ENCODE results near the gene DPM3.

DNA sequence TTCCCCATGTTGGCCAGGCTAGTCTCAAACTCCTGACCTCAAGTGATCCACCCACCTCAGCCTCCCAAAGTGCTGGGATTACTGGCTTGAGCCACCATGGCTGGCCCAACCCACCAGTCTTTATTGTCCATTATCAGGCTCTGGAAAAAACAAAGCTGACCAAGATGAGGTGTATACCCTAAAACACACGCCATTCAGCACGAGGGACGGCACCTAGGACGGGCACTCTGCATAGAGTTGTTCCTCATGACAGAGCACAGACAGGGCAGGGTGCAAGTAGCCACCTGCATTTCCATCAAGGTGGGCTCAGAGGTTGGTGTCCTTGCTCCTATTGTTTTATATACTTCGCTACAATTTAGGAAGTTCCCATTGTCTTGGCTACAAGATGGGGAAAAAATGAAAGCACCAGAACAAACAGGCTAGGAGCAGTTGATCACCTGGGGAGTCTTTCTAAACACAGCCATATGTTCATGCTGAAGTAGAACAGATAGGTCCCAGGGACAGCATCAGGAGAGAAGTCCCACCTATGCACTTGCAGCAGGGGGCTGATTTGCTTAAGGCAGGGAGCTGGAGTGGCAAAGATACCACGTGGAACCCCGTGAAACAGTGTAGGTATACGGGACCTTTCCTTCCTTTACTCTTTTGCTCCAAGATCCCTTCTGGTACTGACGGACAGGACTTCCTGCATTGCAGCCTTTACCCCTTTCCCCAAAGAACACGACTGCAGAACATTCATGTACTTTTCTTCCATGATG is 28.3 kb upstream of the DPM3 start:
- TF ChIP-seq, protein P1, sequence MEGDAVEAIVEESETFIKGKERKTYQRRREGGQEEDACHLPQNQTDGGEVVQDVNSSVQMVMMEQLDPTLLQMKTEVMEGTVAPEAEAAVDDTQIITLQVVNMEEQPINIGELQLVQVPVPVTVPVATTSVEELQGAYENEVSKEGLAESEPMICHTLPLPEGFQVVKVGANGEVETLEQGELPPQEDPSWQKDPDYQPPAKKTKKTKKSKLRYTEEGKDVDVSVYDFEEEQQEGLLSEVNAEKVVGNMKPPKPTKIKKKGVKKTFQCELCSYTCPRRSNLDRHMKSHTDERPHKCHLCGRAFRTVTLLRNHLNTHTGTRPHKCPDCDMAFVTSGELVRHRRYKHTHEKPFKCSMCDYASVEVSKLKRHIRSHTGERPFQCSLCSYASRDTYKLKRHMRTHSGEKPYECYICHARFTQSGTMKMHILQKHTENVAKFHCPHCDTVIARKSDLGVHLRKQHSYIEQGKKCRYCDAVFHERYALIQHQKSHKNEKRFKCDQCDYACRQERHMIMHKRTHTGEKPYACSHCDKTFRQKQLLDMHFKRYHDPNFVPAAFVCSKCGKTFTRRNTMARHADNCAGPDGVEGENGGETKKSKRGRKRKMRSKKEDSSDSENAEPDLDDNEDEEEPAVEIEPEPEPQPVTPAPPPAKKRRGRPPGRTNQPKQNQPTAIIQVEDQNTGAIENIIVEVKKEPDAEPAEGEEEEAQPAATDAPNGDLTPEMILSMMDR (IDR thresholded peaks at IDR 0.05; ENCODE audit: low read depth, low read length): no peak
- TF ChIP-seq EZH2phosphoT487 (IDR thresholded peaks at IDR 0.05; ENCODE audit: low read depth): no peak
